GM18907 (cell line): ENCODE data around the gene TP53I13.
A peak's percentile ranks its signal among the peaks of the same experiment; 100 is the strongest.
"Not testable (repeated sequence)": the region's sequence is repeated elsewhere in the genome, so short reads cannot be mapped to it uniquely, and the experiment has no call there.

ENCODE experiments used
- ATAC-seq: cut with Tn5 transposase; IDR thresholded peaks from one replicate; pipeline ENCODE4 v1.9.1; 2021; ENCODE audit warnings: mild to moderate bottlenecking, moderate library complexity; ENCODE audit not compliant: unreplicated experiment

Gene TP53I13, protein sequence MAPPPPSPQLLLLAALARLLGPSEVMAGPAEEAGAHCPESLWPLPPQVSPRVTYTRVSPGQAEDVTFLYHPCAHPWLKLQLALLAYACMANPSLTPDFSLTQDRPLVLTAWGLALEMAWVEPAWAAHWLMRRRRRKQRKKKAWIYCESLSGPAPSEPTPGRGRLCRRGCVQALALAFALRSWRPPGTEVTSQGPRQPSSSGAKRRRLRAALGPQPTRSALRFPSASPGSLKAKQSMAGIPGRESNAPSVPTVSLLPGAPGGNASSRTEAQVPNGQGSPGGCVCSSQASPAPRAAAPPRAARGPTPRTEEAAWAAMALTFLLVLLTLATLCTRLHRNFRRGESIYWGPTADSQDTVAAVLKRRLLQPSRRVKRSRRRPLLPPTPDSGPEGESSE

DNA sequence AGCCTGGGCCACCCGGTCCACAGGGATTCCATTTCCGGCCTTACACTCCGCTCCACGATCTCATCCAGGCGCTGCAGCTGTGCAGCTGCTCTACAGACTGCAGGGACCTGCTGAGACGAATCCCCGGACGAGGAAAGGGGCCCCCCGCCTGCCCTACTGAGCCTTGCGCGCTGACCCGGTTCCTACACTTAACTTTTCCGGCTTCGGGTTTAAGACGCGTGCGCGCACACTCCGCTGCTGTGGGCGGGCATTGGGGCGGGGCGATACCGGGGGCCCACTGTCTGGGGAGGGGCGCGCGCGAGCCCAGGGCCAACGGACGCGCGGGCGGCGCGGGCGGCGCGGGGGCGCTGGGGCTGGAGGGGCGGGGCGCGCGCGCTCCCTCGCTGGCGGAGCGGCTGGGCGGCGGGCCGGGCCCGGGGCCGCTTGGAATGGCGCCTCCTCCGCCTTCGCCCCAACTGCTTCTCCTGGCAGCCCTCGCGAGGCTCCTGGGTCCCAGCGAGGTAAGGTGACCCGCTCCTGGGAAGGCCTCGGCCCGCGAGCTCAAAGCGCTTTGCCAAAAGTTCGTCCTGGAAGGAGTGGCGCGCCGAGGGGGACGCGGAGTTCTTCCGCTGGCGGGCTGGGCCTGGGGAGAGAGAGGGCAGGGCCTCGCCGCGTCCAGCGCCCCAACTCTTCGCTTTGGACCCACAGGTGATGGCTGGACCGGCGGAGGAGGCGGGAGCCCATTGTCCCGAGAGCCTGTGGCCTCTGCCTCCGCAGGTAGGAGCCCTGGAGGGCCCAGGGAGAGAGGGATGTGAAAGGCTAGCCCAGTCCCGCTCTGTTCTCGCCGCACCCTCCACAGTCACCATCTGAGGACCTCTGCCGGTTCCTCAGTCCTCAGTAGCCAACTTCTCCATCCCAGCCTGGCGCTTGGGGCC is at the start of gene TP53I13:
TP53I13 (plus strand) TSS at position 371 of the 914 bp plus-strand sequence; CDS start at position 429, 58 bp downstream.
- peak; percentile 45 for ATAC-seq

DNA sequence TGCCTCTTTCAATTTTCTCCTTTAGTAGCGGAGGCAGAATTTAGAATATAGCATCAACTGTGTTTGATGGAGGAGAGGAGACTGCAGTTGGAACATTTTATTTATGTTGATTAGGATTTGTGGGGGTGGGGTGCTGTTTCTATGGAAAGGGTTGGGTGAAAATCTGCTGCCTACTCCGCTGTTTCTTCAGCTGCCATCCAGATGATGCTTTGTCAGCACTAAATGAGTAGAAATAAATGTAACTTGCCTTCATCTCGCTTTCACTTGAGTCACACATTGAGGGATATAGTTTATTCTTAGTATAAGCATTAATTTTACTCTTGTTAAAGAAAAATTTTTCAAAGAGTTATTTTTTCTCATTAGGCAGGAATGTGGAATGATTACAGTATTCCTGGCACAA is 43.8 kb upstream of the TP53I13 start:
- ATAC-seq, result no peak

DNA sequence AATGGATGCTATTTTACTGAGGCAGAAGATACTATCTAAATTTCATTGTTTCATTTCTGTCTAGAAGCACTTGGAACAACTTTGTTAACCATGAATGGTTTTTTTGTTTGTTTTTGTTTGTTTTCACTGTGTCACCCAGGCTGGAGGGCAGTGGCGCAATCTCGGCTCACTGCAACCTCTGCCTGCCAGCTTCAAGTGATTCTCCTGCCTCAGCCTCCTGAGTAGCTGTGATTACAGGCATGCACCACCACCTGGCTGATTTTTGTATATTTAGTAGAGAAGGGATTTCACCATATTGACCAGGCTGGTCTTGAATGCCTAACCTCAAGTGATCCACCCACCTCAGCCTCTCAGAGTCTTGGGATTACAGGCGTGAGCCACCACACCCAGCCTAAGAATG is 42.2 kb upstream of the TP53I13 start:
- ATAC-seq, result no peak

DNA sequence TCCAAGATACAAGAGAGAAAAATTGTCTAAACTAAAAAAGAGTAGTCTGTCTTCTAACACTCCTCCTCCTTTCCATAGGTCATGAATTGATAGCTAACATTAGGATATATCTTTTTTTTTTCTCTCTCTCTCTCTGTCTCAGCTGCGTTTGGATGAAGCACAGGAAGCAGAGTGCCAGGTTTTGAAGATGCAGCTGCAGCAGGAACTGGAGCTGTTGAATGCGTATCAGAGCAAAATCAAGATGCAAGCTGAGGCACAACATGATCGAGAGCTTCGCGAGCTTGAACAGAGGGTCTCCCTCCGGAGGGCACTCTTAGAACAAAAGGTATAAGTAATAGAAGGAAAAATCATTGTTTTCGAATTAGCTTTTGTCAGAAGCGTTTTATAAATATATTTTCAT is 34.5 kb upstream of the TP53I13 start:
- ATAC-seq, result no peak

DNA sequence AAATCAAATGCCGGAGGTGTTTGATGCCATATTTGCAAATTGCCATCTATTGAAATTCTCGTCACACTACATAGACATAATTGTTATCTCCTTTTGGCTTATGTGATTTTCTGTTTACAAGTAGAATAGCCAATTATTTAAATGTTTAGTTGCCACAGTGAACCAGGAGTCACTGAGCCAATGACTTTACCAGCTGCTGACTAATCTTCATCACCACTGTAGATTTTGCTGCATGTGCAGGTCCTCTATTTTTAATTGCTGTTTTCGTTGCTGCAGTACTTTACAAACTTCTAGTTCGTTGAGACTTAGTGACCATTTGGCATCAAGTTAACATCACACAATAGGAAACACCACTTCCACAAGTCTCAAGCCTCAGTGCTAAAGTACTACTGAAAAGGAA is 24.4 kb upstream of the TP53I13 start:
- ATAC-seq, result no peak

DNA sequence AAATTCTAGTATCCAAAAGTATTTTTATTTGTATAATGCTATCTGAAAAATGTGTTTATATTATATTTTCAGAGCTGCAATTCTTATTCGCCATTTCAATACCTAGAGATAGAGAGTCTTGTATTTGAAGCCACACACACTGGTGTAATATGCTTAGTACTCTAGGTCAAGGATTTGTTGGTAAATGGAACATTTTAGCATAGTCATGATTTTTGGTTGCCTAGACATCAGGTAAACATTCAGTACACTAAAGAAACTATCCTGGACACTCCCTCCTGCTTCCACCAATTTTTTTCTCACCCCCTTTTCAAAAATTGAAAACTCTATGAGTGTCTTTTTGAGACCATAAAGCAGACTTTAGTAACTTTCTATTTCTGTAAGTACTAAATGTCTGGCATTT is 22.4 kb upstream of the TP53I13 start:
- no peak for ATAC-seq

DNA sequence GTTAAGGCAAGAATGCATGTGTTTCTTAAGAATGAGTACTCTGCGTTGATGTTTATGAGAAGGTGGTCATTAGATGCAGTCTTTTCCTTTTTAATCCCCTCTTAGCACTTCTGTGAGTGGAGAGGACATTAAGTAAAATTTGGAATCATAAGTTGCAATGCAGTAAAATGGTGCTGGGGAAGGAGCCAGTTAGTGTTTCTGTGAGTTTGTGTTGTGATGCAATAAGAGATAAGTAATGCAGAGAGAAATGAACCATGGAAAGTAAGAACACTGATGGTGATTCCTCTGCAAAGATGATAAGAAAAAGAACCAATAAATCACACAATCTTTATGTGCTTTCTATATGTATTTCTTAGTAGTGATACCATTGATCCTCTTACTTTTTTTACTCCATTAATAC is 21.7 kb upstream of the TP53I13 start:
- ATAC-seq, result no peak

DNA sequence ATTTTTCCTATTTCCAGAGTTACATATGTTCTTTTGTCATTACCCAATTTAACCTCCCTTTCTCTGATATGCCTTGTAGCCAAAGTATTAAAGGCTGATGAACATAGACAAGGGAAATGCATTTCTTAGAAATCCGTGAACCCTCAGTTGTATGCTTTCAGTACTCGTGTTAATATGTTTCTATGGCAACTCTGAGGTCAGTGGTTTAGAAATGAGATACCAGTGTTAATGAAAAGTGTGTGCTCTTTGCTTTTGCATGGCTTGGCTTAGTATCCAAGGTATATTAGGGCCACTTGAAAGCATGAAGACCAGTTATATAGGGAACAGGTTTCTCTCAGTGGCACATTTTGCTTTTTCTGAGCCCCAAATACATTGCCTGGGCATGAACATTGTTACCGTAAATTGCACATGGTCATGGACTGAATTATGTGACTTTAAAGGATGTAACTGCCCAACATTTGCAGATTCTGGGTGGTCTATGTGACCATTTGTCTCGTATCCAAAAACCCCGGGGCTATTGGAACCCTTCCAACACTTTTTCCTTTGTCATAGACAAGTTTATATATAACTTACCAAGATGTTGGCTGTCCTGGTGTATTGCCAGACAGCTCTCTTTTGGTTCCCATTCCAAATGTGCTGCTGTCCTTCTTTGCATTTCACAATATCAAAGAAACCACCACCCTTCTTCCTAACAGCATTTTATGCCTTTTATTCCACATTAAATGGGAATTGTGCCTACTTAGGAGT is 19.2 kb upstream of the TP53I13 start:
- no peak for ATAC-seq

DNA sequence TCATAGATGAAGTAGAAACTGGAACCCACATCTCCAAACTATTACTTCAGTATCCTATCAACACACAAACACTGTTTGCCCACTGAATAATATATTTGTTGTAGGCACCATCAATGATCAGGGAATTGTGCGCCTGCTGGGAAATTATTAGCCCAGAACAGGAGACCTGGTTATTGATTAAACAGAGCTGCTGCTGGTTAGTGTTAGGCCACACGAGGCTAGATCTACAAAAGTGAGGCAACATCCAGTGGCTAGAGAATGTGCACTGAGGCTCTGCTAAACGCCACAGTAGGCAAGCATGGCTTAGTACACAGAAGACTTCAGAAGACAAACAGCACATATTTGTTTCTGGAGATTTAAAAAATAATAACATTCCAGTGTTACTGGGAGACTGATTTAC is 12.7 kb upstream of the TP53I13 start:
- no peak for ATAC-seq

DNA sequence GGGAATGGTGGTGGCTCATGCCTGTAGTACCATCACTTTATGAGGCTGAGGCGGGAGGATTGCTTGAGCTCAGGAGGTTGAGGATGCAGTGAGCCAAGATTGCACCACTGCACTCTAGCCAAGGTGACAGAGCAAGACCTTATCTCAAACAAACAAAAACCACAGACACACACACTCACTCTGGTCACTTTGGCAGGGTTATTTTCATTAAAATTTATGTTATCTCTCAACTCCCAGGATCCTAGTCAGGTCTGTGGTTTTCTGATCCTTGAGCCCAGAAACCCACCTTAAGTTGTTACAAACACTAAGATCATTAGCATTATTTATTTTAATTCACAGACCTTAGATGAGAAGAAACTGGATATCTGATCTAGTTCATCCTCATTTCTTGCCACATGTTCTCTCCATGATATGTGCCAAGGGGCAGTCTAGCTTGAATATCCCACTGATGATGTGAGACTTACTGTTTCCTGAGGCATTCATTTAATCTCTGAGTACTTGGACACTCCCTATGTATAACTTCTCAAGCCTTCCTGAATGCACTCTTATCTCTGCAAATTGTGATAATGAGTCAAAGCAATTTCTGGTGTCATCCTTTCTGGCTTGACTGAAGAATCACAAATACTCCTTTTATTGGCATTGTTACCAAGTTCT is 11.3 kb upstream of the TP53I13 start:
- no peak for ATAC-seq

DNA sequence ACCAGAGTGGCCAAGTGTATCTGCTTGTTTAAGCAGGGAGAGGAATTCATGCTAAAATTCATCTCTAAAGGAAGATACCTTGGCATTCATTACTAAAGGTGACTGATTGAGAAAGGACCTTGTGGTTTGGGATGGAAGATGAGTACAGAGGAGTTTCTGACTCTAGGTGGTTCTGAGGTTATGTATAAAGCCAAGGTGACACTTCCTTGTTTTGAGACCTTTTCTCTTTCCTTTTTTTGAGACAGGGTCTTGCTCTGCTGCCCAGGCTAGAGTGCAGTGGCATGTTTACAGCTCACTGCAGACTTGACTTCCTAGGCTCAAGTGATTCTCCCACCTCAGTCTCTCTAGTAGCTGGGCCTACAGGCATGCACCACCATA is 10.8 kb upstream of the TP53I13 start:
- no peak for ATAC-seq

DNA sequence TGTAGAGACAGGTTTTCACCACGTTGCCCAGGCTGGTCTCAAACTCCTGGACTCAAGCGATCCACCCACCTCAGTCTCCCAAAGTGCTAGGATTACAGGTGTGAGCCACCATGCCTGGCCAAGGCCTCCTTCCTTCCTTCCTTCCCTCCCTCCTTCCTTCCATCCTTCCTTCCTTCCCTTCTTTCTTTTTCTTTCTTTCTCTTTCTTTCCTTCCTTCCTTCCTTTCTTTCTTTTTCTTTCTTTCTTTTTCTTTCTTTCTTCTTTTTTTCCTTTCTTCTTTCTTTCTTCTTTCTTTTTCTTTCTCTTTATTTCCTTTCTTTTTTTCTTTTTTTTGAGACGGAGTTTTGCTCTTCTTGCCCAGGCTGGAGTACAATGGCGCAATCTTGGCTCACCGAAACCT is 10.4 kb upstream of the TP53I13 start:
- ATAC-seq, result not testable (repeated sequence)

DNA sequence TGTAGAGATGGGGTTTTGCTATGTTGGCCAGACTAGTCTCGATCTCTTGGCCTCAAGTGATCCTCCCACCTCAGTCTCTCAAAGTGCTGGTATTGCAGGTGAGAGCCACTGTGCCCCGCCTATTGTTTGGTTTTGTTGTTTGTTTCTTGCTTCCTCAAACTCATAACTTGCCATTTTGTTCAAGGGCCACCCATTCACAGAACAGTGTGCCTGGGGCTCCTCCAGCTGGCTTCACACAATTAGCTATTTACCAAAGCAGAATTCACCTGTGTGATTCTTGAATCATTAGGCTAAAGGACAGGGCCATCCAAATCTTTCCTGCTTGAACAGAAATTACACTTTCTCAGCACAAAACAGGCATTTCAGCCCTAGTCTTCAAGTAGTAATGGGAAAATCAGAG is 8.9 kb upstream of the TP53I13 start:
- no peak for ATAC-seq

DNA sequence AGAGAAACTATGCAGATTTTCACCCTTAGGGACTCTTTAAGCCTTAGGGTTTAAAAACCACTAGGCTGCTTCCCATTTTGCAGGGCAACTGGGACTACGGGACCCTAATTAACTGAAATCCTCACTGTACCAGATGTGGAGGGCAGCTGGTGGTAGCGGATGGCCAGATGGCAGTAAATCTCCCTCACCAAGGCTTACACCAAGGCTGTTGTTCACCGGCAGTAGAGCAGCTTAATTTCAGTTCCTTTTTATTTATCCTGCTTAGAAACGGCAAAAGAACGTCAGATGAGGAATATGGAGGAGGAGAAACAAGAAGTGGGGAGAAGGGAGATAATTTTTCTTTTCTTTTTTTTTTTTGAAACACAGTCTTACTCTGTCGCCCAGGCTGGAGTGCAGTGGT is 8.2 kb upstream of the TP53I13 start:
- no peak for ATAC-seq

DNA sequence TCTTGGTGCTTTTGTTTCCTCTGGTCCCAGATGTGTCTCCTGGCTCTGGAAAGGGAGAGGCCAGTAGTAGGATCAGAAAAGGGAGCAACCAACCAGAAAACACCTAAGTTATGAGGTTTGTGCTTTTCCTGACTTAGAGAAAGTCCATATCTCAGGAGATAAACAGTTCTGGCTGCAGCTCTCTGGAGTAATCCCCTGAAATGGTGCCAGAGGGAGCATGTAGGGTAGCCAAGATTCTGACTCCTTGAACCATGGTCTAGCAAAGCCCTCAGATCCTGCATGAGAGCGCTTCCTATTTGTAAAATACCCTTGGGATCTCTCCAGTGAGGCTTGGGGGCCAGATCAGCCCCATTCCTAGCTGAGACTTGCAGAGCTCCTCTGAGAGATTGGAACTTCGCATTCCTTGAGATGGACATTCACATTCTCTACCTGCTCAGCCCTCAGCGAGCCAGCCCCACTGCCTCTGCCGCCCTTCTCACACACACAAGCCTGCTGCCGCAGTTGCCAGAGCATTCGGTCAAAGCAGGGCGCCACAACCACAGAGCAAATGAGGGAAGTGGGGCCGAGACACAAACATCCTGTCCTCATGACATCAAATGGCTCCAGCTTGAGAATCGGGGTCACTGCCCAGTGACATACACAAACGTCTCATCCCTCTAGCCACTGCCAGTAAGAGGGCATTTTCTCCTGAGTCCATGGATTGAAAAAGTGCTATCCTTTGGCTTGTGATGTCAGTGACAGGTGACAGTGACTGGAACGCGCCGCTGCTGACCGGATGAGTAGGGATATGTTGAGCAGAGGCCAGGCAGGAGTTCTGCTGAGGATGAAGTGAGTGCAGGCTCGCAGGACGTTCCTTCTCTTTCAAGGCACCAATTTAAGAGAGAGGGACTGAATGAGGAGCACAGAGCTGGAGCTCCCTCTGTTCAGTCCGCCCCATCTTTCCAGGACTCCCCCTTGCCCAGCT is 6.7 kb upstream of the TP53I13 start:
- no peak for ATAC-seq

DNA sequence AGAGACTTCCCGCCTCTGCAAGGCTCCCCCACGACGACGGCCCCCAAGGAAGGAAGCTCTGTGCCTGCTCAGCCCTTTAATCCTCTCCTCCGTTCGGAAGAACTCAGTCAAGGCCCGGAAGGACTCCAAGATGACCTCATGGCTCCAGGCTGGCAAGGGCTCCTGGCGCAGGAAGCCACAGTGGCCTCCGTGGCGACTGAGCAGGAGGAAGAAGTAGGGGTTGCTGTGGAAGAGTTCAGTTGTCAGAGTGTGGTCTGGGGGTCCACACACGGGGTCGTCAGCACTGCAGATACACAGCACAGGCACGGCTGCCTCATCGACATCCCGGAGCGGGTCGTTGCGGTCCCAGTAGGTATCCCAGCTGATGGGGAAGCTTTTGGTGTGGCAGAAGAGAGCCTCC is 5.9 kb upstream of the TP53I13 start:
- ATAC-seq, result no peak

DNA sequence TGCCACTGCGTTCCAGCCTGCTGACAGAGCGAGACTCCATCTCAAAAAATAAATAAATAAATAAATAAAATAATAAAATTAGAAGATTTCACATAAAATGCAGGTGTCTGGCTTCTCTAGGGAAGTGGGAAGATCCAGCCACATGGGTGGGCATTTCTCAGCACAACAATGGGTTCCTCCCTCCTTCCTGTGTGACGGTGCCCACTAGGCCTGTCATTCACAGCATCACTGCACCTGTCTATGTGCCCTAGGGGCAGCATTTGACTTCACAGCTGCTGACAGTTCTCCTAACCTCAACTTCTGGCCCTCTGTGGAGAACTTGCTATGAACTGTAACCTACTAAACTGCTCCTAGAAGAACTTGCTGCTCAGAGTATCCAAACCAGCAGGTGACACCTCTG is 4.7 kb upstream of the TP53I13 start:
- ATAC-seq, result no peak

DNA sequence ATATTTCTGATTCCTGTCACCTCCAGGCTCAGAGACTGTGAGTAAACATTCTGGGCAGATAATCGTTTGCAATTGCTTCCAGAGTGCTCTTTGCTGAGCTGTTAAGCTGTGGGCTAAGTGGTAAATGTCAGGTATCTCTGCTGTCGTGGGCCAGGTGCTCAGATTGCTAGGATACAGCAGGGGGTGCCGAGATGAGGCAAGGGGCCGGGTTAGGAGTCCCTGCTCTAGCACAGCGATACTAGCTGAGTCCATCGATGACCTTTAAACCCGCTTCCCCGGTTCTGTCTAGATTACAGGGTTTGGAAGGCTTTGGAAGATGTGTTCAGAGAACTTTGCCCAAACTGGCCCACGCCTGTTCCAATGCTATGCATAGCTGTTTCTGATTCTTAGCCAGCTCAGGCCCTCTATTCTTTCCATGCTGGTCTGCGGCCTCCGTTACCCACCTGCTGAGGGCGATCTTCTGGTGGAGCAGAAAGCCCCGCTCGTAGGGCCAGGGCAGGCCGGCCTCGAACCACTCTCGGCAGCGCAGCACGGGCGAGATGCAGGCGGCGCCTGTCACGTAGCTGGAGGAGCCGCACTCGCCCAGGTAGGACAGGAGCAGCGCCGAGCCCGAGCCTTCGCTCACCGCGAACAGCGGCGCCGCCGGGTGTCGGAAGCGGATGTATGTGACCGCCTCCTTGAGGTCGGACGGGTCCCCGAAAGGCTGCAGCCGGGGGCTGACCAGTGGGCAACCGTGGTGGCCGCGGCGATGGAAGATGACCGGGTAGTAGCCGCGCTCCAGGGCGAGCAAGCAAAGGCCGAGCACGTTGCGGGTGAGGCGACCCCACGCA is 2.6 kb upstream of the TP53I13 start:
- ATAC-seq, result peak; percentile 13
